Adrenal gland (tissue), 5 donors: Measurements from ENCODE around the gene DMD.

ENCODE experiments used
- POLR2A ChIP-seq, 2 donors: fragments of 450-650 bp; IDR thresholded peaks; one replicate each; pipeline ENCODE4 v1.6.1; 2017; ENCODE audit warnings: antibody characterized with exemption in 2 of 2, mild to moderate bottlenecking in 2 of 2, moderate library complexity in 1 of 2
- TF ChIP-seq, protein P1 (sequence below), 6 experiments: fragments of 450-650 bp in 4 of 6; fragments of 200-600 bp in 2 of 6; sonication (generic) in 1 of 6; IDR thresholded peaks; 1 replicate in 5 of 6; 2 replicates in 1 of 6; pipeline versions ENCODE4 v1.5.1 to v1.8.0; 2016 to 2021; ENCODE audit warnings: antibody characterized with exemption in 6 of 6, mild to moderate bottlenecking in 2 of 6, moderate library complexity in 1 of 6
- donor health status: DM: no; HTN: no; CAD: no.

- TF ChIP-seq, protein P1, sequence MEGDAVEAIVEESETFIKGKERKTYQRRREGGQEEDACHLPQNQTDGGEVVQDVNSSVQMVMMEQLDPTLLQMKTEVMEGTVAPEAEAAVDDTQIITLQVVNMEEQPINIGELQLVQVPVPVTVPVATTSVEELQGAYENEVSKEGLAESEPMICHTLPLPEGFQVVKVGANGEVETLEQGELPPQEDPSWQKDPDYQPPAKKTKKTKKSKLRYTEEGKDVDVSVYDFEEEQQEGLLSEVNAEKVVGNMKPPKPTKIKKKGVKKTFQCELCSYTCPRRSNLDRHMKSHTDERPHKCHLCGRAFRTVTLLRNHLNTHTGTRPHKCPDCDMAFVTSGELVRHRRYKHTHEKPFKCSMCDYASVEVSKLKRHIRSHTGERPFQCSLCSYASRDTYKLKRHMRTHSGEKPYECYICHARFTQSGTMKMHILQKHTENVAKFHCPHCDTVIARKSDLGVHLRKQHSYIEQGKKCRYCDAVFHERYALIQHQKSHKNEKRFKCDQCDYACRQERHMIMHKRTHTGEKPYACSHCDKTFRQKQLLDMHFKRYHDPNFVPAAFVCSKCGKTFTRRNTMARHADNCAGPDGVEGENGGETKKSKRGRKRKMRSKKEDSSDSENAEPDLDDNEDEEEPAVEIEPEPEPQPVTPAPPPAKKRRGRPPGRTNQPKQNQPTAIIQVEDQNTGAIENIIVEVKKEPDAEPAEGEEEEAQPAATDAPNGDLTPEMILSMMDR (IDR thresholded peaks at IDR 0.05): no peak
- TF ChIP-seq POLR2A (IDR thresholded peaks at IDR 0.05): no peak
Measured at GRCh38 chrX:31331928-31332327, 1879.4 kb downstream of the DMD start.
